ENCODE data around the gene TBC1D5.

DNA sequence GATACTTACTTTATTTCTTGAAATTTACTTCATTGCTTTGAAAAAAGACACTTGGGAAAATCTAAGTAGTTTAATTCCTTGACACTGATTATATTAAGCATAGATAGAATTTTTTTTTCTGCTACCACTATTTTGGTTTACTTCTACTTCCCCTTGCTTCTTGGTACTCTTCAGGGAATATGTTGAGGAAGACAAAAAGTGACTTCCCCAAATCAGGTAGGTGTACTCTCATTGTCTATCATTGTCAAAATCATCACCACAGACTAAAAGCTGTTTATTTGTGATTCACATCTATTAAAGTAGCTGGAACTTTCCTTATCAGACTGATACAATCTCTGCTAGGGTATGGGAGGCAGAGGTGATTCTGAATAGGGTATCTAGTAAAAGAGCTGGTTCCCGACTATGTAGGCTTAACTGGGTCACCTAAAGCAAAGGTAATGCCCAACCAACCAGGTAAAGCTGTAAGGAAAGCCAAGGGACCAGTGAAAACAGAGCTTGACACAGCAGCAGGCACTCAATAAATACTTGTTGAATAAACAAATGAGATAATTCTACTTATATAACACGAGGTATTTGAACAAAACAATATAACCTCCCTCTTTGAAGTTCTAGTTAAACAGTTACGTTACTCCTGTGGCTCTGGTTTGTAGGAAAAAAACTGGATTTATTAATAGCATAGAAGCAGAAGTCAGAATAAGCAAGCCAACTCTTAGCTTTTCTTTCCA lies 510.7 kb downstream of the TBC1D5 start:
- TF ChIP-seq POLR2A (IDR thresholded peaks at IDR 0.05; ENCODE audit: low read length) (no peak), GATA1 (IDR thresholded peaks at IDR 0.05; ENCODE audit: low read depth, low read length) (no peak)
